ENCODE data around the gene CLEC16A.

Gene CLEC16A

GRCh38 chr16:10944249-10945064, at the start of gene CLEC16A:
Gene CLEC16A, plus strand, starts transcription at chr16:10944564. Its CDS starts 154 bp downstream, at chr16:10944718.
- TF ChIP-seq CTCF (IDR thresholded peaks at IDR 0.05; ENCODE audit: insufficient read depth, missing control alignments): no peak
- DNase-seq (ENCODE audit: insufficient read length, low spot score) (peak; percentile 79), FAIRE-seq (no peak)

- FAIRE-seq (no peak), DNase-seq (ENCODE audit: insufficient read length, low spot score) (no peak)
- no peak for TF ChIP-seq CTCF (IDR thresholded peaks at IDR 0.05; ENCODE audit: insufficient read depth, missing control alignments)
Observed at GRCh38 chr16:10895053-10895946, 49.1 kb upstream of the CLEC16A start.

GRCh38 chr16:10896165-10896564, 48.2 kb upstream of the CLEC16A start:
- TF ChIP-seq CTCF (IDR thresholded peaks at IDR 0.05; ENCODE audit: insufficient read depth, missing control alignments): no peak
- DNase-seq (ENCODE audit: insufficient read length, low spot score) (no peak), FAIRE-seq (no peak)

GRCh38 chr16:10896723-10897122, 47.6 kb upstream of the CLEC16A start:
- FAIRE-seq (no peak), DNase-seq (ENCODE audit: insufficient read length, low spot score) (no peak)
- TF ChIP-seq CTCF (IDR thresholded peaks at IDR 0.05; ENCODE audit: insufficient read depth, missing control alignments): no peak

GRCh38 chr16:10897134-10897533, 47.2 kb upstream of the CLEC16A start:
- no peak for DNase-seq (ENCODE audit: insufficient read length, low spot score)
- FAIRE-seq: no peak
- no peak for TF ChIP-seq CTCF (IDR thresholded peaks at IDR 0.05; ENCODE audit: insufficient read depth, missing control alignments)

- no peak for TF ChIP-seq CTCF (IDR thresholded peaks at IDR 0.05; ENCODE audit: insufficient read depth, missing control alignments)
- no peak for DNase-seq (ENCODE audit: insufficient read length, low spot score)
- FAIRE-seq: no peak
Observed at GRCh38 chr16:10902999-10903398, 41.4 kb upstream of the CLEC16A start.

Data from D721Med (cell line).